Measurements from ENCODE around the gene CCDC12.

GRCh38 chr3:47022641-47023071 lies 46.1 kb upstream of the CCDC12 start:
- TF ChIP-seq POLR2A (IDR thresholded peaks at IDR 0.05) (no peak), CTCF (IDR thresholded peaks at IDR 0.05) (no peak)

Data from lower leg skin (tissue), 3 donors.